GM12875 (cell line): ENCODE data around the gene ST7L.

Experiments used
- H3K4me3 ChIP-seq: one replicate; pipeline ENCODE4 v1.5.1; 2011; ENCODE audit warnings: low read depth, low read length, control low read depth
- CTCF ChIP-seq: IDR thresholded peaks from 2 replicates; pipeline ENCODE4 v1.5.1; 2011; ENCODE audit warnings: low read depth, mild to moderate bottlenecking, control low read depth, inconsistent platforms, low read length, moderate library complexity, borderline replicate concordance; ENCODE audit not compliant: insufficient read depth

ST7L gene

GRCh38 chr1:112540226-112540794 is 78.6 kb downstream of the ST7L start:
- TF ChIP-seq CTCF: no peak
- H3K4me3 ChIP-seq: no peak overlapping the region

GRCh38 chr1:112538883-112539282 is 80.1 kb downstream of the ST7L start:
- TF ChIP-seq CTCF: no peak
- H3K4me3 ChIP-seq: no peak overlapping the region

GRCh38 chr1:112537456-112537855 is 81.5 kb downstream of the ST7L start:
- no peak for TF ChIP-seq CTCF
- H3K4me3 ChIP-seq: no peak overlapping the region

- TF ChIP-seq CTCF: no peak
- H3K4me3 ChIP-seq: no peak overlapping the region
Observed at GRCh38 chr1:112536561-112536960, 82.4 kb downstream of the ST7L start.

- no peak overlapping the region for H3K4me3 ChIP-seq
- TF ChIP-seq CTCF: no peak
Observed at GRCh38 chr1:112533029-112533428, 85.9 kb downstream of the ST7L start.

- no peak for TF ChIP-seq CTCF
- no peak overlapping the region for H3K4me3 ChIP-seq
Observed at GRCh38 chr1:112532064-112532463, 86.9 kb downstream of the ST7L start.

GRCh38 chr1:112530832-112531231 is 88.1 kb downstream of the ST7L start:
- no peak overlapping the region for H3K4me3 ChIP-seq
- no peak for TF ChIP-seq CTCF
